GM20431 (cell line): Measurements from ENCODE around the gene OTX2.

Experiments
- in situ Hi-C: fragments of 300-500 bp; cut with MseI, MboI; formaldehyde crosslinking; loops from one replicate; pipeline ENCODE4 v1.15.0; 2020; ENCODE audit warnings: low sequenced_read_pairs; ENCODE audit not compliant: unreplicated experiment

The OTX2 gene

GRCh38 chr14:56797569-56798446 is 12.5 kb downstream of the OTX2 start:
- in situ Hi-C loops, result no loop called here

- in situ Hi-C loops, result no loop called here
Measured at GRCh38 chr14:56797003-56797568, 13.2 kb downstream of the OTX2 start.

- in situ Hi-C loops, result no loop called here
Measured at GRCh38 chr14:56796259-56796658, 14.0 kb downstream of the OTX2 start.

- in situ Hi-C loops, result no loop called here
Measured at GRCh38 chr14:56795284-56795622, 15.0 kb downstream of the OTX2 start.

- in situ Hi-C loops, result no loop called here
Measured at GRCh38 chr14:56794557-56795283, 15.6 kb downstream of the OTX2 start.

GRCh38 chr14:56794088-56794556 is 16.2 kb downstream of the OTX2 start:
- in situ Hi-C loops, result no loop called here

- in situ Hi-C loops, result no loop called here
Measured at GRCh38 chr14:56789955-56790354, 20.3 kb downstream of the OTX2 start.

- in situ Hi-C loops, result no loop called here
Measured at GRCh38 chr14:56787530-56787929, 22.7 kb downstream of the OTX2 start.

GRCh38 chr14:56782711-56783110 is 27.6 kb downstream of the OTX2 start:
- in situ Hi-C loops, result no loop called here

GRCh38 chr14:56774503-56774902 is 35.8 kb downstream of the OTX2 start:
- in situ Hi-C loops, result no loop called here

- in situ Hi-C loops, result no loop called here
Measured at GRCh38 chr14:56770512-56770911, 39.8 kb downstream of the OTX2 start.

- in situ Hi-C loops, result no loop called here
Measured at GRCh38 chr14:56760164-56760914, 49.9 kb downstream of the OTX2 start.

GRCh38 chr14:56759633-56760032 is 50.6 kb downstream of the OTX2 start:
- in situ Hi-C loops, result no loop called here

- in situ Hi-C loops, result no loop called here
Measured at GRCh38 chr14:56759094-56759493, 51.2 kb downstream of the OTX2 start.

- in situ Hi-C loops, result no loop called here
Measured at GRCh38 chr14:56754921-56755320, 55.4 kb downstream of the OTX2 start.

- in situ Hi-C loops, result no loop called here
Measured at GRCh38 chr14:56753396-56753795, 56.9 kb downstream of the OTX2 start.

GRCh38 chr14:56752428-56752827 is 57.9 kb downstream of the OTX2 start:
- in situ Hi-C loops, result no loop called here

- in situ Hi-C loops, result no loop called here
Measured at GRCh38 chr14:56751471-56751870, 58.8 kb downstream of the OTX2 start.
